Amniotic stem cell (primary cell): ENCODE results near the gene OBSCN.
"Not testable (repeated sequence)": the region's sequence is repeated elsewhere in the genome, so short reads cannot be mapped to it uniquely, and the experiment has no call there.

Experiments
- DNase-seq: peaks from one replicate; lab custom pipeline; 2025; lab: John Stamatoyannopoulos, UW

Gene OBSCN

DNA sequence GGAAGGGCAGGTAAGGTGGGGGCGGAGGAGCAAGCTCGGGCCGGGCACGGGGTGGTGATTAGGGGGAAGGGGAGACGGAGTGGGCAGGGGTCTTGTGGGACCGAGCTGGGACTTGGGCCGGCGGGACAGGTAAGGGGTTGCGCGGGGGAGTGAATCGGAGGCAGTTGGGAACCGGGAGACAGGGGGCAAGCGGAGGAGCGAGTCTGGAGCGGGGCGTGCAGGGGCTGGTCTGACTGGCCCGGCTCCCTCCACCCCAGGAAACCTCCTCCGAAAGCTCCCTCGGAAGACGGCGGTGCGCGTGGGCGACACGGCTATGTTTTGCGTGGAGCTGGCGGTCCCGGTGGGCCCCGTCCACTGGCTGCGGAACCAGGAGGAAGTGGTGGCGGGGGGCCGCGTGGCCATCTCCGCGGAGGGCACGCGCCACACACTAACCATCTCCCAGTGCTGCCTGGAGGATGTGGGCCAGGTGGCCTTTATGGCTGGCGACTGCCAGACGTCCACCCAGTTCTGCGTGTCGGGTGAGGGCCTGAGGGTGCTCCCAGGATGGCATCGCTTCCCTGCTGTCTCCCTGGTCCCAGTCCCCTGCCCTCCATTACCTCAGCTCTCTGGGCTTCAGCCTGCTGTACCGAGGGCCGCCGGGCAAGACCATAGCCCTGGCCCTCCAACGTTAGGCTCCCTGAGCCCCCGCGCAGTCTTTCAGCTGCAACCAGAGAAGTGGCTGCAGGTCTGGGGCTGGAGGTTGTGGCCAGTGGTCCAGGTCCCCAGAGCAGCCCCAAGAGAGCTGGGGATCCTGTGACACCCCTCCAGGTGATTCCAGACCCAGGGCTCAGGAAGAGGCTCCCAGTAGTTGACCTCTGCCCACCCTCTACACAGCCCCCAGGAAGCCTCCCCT is 6.3 kb downstream of the OBSCN start:
- DNase-seq: no peak

DNA sequence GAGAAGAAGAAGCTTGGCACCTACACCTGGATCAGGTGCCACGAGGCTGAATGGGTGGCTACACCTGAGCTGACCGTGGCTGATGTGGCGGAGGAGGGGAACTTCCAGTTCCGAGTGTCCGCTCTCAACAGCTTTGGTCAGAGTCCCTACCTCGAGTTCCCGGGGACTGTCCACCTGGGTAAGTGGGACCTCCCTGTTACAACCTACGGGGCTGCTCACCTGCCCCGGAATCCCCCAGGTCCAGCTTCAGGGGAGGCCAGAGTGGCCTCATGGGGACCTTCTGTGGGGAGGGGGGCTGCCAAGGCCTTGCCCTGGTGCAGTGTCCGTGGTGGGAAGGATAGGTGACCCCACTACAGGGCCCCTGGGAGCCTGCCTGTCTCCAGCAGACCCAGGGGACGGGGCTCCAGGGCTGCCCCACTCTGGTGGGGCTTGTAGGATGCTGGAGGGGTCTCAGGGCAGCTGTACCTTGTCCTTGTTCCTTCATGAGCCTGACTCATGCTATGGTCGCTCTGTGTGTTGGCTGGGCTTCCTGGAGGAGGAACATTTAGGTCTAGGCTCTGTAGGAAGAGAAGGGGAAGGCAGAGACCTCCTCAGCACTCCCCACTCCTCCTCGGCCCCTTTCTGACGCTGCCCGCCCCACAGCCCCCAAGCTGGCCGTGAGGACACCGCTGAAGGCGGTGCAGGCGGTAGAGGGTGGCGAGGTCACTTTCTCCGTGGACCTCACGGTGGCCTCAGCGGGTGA is 7.2 kb downstream of the OBSCN start:
- DNase-seq: no peak

DNA sequence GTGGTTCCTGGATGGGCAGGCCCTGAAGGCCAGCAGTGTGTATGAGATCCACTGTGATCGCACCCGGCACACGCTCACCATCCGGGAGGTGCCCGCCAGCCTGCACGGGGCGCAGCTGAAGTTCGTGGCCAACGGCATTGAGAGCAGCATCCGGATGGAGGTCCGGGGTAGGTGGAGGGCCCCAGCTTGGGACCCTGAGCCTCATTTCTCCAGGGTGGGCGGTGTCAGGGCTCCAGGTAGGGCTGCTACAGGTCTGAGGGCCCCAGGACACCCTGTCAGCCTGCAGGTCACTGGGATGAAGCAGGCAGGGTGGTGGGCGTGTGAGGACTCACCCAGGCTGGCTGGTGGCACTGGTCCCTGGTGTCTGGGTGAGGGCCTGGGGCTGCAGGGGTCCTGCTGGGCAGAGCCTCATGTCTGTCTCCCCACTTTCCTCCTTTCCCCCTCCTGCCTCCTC is 7.8 kb downstream of the OBSCN start:
- no peak for DNase-seq

DNA sequence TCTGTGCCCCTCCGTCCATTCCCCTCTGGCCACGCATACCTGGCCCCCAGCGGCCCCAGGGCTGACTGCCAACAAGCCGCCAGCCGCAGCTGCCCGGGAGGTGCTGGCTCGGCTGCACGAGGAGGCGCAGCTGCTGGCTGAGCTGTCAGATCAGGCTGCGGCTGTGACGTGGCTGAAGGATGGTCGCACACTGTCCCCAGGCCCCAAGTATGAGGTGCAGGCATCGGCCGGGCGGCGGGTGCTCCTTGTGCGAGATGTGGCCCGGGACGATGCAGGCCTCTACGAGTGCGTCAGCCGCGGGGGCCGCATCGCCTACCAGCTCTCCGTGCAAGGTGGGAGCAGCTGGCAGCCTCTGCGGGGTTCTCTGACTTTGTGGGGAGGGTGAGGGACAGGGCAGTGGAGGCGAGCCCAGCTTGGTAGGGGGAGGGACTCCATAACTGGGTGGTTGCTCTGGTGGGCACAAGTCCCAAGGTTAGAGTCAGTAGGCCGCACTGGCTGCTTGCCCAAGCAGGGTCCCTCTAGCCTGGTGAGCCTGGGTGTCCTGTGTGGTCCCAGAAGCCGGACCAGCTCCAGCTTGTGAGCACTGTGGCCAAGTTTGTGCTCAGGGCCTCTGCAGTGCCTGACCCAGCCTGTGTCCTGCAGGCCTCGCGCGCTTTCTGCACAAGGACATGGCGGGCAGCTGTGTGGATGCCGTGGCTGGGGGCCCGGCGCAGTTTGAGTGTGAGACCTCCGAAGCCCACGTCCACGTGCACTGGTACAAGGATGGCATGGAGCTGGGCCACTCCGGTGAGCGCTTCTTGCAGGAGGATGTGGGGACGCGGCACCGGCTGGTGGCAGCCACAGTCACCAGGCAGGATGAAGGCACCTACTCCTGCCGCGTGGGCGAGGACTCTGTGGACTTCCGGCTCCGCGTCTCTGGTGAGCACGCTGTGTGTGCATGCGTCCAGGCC is 8.8 kb downstream of the OBSCN start:
- no peak for DNase-seq

DNA sequence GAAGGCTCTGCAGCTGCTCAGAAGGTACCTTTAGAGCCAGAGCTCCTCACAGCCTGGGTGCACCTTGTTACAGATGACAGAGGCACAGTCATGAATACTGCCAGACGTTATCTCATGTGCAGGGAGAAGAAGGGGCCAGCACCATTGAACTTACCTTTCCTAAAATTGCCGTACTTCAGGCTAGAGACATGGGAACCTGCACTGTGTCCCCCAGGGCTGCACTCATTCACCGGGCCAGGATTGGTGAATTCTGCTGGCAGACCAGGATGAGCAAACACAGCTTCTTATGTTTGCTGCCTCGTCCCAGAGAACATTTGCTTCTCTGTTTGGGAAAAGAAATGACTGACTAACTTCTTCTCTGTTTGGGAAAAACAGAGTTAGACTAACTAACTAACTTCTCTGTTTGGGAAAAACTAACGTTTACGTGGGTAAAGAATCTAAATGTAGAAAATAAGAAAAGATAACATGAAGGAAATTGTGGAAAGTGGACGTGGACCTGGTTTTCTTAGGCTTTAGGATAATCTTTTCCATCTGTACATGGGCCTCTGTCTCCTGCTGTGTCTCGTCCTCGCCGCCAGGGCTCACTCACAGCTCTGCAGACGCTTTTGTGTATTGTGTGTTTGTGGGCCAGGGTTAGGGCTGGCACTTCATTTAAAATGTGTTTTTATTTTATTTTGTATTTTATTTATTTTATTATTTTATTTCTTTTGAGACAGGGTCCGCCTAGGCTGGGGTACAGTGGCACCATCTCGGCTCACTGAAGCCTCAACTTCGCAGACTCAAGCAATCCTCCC is 9.9 kb downstream of the OBSCN start:
- DNase-seq: no peak

DNA sequence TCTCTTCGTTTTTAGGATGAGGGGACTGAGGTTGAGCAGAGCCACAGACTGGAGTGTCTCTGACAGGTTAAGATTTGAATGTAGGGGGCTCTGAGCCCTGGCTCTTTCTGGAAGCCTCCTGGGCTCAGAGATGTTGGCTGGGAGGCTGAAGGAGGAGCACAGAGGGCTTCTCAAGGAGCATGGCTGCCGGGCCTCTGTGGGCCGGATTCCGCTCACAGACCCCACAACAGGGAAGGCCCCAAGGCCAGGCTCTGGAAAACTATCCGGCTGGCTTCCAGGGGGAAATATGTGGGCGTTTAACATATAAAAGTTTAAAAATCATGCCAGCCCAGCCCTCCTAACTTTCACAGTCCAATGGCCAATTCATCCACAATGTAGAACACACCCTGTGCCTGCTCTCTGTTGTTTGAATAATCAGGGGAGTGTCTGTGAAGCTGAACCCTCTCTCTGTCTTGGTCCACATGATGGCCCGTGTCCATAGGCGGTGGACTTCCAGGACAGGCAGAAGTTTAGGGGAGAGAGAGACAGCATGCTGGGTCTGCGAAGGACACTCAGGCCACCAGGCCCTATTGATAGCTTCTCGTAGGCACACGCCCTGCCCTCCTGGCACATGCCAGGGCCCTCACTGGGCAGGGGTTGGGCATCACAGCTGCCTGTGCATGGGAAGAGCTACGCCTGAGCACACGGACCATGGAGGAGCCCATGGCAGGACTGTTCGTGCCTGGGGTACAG is 10.8 kb downstream of the OBSCN start:
- DNase-seq: no peak

DNA sequence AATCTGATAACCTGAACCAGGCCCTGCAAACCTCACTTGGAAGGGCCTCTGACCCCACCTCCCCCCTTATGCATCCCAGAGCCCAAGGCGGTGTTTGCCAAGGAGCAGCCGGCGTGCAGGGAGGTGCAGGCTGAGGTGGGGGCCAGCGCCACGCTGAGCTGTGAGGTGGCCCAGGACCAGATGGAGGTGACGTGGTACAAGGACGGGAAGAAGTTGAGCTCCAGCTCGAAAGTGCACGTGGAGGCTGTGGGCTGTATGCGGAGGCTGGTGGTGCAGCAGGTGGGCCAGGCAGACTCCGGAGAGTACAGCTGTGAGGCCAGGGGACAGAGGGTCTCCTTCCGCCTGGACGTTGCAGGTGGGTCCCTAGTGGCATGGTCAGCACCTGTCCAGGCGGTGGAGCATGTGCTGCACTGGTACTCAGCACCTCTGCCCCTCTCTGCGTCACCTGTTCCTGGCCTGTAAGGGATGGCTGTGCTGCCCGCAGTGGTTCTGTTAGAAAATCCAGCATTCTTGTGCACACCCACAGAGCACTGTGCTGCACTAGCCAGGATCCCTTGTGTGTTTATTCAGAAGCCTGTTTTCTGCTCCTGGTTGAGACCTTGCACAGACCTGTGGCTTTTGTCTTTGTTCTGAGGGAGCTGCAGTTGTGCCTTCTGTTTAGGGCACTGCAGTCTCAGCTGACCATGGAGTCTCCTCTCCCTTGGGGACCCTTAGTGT is 11.6 kb downstream of the OBSCN start:
- no peak for DNase-seq

DNA sequence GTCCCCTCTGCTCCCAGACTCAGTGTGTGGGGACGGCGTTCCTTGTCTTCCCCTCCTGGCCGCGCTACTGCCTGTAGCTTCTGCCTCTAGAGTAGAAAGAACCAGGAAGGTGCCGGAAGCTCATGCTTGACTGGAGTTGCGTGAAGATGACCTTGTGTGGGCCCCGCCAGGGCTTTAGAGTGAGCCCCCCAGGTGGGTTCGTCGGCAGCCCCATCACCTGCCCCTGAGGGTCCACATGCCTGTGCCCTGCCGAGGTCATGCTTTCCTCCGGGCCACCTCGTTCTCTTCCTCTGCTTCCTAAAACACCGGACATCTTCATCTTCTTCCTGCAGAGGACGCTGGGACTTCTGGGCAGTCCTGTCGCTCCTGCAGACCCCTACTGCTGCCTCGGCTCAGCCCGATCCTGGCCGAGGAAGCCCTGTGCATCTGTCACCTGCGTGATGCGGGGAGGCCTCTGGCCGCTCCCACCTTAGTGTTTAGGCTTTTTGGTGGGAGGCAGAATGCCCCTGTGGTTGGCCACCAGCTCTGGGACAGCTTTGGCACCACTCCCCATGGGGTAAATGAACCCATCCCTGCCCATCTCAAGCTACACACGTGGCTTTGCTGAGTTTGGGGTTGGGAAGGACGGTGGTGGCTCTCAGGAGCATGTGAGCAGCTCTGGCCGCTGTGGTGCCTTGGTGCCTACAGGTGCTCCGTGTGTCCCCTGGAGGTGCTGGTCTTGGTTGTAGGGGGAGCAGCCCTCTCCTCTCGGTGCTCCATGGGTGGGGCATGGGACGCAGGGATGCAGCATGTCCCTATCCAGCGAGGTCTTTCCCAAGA is 12.3 kb downstream of the OBSCN start:
- no peak for DNase-seq

DNA sequence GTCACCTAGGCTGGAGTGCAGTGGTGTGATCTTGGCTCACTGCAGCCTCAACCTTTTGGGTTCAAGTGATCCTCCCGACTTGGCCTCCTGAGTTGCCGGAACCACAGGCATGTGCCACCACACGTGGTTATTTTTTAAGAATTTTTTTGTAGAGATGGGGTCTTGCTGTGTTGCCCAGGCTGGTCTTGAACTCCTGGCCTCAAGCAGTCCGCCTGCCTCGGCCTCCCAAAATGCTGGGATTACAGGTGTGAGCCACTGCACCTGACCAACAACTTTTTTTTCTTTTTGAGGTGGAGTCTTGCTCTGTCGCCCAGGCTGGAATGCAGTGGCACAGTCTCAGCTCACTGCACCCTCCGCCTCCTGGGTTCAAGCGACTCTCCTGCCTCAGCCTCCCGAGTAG is 13.3 kb downstream of the OBSCN start:
- DNase-seq: not testable (repeated sequence)

DNA sequence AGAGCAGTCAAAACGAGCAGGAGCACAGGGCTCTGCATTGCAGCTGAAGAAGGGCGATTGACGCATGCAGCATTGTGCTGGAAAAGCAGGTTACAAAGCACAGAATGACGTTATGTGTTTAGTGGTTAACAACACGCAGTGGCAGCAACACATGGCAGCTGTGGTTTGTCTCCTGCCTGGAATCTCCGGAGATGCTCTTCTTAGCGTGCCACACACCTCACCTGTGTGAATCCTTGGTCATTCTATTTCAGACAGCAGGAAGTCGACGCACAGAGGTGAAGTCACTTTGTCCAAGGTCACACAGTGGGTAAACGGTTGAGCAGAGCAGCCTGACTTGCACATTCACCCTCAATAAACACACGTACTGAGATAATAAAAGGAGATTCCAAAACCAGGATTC is 14.7 kb downstream of the OBSCN start:
- DNase-seq: no peak

DNA sequence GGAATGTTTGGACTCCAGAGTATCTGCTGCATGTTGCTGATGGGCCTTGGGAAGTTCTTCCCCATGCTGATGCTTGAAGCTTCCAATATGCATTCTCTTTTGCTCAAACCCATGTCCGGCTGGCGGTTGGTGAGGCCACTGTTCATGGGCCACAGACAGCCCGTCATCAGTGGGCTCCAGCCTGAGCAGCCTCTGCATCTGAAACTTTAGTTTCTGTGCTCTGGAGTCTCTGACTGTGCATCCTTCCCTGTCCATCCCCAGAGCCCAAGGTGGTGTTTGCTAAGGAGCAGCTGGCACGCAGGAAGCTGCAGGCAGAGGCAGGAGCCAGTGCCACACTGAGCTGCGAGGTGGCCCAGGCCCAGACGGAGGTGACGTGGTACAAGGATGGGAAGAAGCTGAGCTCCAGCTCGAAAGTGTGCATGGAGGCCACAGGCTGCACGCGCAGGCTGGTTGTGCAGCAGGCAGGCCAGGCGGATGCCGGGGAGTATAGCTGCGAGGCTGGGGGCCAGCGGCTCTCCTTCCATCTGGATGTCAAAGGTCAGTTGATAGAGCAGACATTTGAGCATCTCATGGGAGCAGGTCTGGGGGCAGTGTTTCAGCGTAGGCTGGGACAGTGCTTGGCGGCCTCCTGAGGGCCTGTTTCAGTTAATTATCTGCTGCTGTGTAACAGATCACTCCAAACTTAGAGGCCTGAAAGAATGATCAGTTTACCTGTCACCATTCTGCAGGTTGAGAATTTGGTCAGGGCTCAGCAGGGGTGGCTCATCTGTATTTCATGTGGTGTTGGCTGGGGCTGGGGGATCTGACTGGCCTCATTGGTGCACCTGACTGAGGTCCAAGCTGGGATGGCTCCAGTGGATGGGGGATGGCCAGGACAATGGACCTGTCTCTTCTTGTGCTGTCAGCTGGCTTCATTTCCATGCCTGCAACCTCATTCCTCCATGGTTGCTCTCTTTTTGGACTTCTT is 16.6 kb downstream of the OBSCN start:
- DNase-seq: no peak

DNA sequence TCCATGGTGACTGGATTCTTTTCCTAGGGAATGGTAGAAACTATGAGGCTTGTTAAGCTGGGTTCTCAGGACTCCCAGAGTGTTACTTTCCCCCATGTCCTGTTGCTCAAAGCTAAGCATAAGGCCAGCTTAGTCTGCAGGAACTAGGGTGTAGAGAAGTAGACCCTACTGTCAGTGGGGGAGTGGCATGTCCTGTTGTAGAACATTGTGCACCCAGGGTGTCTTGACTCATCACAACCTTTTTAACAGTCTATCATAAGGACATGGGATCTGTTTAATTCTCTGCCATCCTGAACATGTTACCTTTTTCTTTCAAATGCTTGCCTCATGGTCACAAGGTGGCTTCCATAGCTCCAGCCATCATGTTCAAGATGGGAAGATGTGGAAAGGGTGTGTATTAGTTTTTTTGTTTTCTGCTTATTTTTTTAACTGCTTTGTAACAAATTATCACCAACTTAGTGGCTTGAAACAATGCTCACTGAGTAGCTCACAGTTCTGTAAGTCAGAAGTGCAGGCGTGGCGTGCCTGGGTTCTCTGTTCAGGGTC is 17.4 kb downstream of the OBSCN start:
- DNase-seq: no peak

DNA sequence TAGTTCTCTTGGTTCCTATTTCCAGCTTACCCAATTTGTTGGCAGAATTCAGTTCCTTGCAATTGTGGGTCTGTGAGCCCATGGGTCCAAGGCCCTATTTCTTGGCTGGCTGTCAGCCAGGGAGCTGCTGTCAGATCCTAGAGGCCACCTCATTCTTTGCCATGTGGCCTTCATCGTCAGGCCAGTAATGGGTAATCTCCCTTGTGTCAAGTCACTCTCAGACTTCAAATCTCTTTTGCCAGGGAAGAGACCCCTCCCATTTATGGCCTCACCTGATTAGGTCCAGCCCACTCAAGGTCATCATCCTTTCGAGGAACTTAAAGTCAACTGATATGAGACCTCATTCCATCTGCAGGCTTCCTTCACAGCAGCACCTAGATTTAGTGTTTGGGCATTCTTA is 17.9 kb downstream of the OBSCN start:
- no peak for DNase-seq

DNA sequence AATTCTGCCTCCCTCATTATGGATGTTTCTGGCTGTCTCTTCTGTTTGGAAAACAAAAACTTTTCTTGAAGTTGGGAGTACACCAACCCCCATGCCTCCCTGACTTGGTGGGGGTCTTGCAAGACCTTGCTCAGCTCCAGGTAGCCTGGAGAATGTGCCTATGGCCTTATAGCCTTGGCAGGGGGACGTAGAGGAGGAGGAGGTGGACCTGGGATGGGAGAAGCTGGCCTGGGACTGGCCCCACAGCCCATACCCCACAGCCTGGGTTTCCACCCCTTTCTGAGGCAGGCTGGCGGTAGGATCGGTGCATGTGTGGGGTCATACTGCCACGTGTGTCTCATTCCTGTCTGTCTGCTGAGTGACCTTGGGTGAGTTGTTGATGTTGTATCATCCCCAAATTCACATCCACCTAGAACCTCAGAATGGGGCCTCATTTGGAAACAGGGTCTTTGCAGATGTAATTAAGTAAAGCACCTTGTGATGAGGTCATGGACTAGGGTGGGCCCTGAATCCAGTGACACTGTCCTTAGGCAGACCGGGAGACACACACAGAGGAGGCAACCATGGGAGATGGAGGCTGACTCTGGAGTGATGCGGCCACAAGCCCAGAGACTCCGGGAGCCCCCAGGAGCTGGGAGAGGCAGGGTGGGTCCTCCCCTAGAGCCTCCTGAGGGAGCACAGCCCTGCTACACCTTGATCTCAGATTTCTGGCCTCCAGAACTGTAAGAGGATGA is 18.5 kb downstream of the OBSCN start:
- no peak for DNase-seq

DNA sequence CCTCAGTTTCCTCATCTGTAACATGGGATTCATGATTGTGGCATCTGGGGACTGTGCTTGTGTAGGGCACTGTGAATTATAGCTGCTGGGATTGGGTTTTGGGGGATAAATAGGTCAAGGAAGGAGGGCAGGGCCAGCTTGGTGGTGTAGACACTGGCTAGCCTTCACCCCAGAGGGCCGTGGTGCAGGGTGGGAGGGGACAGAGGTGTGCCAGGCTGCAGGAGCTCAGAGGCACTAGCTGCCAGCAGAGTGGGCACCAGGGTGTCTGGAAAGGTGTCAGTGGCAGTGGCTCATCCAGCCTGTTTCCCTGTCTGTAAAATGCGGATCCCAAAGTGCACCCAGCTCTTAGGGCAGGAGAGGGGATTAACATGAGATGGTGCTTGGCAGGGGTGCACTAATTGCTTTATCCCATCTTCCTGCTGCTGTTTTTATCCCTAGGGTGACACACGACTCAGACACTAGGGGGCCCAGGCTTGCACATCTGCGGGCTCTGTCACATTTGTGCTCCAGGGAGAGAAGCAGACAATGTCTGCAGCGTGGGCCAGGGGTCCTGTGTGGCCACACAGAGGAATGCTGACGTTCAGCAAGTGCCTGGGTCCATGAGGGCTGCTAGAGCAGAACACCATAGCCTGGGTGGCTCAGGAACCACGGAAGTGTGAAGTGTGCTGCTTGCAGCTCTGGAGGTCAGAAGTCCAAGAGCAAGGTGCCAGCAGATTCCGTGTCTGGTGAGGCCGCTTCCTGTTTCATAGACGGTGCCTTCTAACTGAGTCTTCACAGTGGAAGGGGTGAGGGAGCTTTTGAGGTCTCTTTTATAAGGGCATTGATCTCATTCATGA is 19.3 kb downstream of the OBSCN start:
- DNase-seq: no peak

DNA sequence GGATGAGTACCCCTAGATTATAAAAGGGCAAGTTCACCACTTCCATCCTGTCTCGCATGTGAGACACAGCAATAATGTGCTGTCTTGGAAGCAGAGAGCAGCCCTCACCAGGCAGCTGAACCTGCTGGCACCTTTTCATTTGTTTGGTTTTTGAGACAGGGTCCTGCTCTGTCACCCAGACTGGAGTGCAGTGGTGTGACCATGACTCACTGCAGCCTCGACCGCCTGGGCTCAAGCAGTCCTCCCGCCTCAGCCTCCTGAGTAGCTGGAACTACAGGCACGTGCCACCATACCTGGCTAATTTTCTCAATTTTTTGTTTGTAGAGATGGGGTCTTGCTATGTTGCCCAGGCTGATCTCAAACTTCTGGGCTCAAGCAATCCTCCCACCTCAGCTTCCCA is 20.3 kb downstream of the OBSCN start:
- not testable (repeated sequence) for DNase-seq
